Measurements from ENCODE around the gene ARFRP1. TPM values are rescaled to one million over a fixed set of nuclear protein-coding genes. Genes with fewer than 3 reads are reported as not detected.
A peak's percentile ranks its signal among the peaks of the same experiment; 100 is the strongest.

The ARFRP1 gene
- total and polyA plus RNA-seq, 2 of the 13 experiments (the other 11 are each of a cell fraction or from before 2014, with no cell fraction given), result 32.0 to 51.1 TPM

DNA sequence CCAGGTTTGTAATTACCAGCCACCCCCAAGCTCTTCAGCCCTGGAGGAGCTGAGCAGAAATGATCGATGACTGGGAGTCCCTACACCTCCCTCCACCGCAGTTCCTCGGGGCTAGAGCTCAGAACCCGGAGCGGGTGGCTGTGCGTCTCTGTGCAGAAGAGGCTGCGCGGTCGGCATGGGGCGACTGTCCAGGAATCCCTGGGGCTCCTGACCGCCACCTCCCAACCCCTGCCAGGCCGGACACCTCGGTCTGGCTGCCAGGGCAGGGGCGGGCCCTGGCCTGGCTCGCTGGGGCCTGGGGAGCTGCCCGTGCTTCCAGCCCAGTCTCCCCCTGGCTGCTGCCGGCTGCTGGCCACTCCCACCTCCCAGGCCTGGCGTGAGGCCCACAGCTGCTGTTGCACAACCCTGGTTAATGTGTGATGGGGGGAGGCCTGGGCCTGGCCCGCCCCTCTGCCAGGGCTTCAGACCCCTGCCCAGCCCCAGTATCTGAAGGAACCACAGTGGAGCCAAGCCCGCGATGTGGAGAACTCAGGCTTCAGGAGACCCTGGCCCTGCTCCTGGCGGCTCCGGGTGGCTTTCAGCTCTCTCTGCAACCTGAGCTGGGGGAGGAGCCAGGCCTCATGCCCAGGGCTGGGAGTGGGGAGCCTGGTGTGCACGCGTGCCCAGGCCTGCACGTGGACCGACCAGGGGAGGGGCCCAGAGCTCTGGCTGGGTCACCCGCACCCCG, 33.0 kb upstream of the ARFRP1 start (continued):
- TF ChIP-seq NAIF1 (CRISPR knock-in tag; IDR thresholded peaks at IDR 0.05; ENCODE audit: borderline replicate concordance) (peak; percentile 82; the same call in 1 of the 2 replicates), ZNF3 (CRISPR knock-in tag; IDR thresholded peaks at IDR 0.05) (no peak), SYNCRIP (IDR thresholded peaks at IDR 0.05; ENCODE audit: insufficient read depth, low read depth, low read length) (no peak), ZNF746 (CRISPR knock-in tag; IDR thresholded peaks at IDR 0.05) (peak; percentile 97), STAG1 (CRISPR knock-in tag; IDR thresholded peaks at IDR 0.05) (peak; percentile 54), HMG20B (CRISPR knock-in tag; conservative IDR thresholded peaks at IDR 0.05) (peak; percentile 94), ZNF337 (CRISPR knock-in tag; IDR thresholded peaks at IDR 0.05; ENCODE audit: borderline replicate concordance, low read depth) (0 out of 2 replicates have a peak, but pooled peaks have one; percentile 86), RXRB (CRISPR knock-in tag; IDR thresholded peaks at IDR 0.05; ENCODE audit: borderline replicate concordance) (peak; percentile 95), DNMT3B (CRISPR knock-in tag; conservative IDR thresholded peaks at IDR 0.05) (0 out of 2 replicates have a peak, but pooled peaks have one; percentile 34), WIZ (CRISPR knock-in tag; IDR thresholded peaks at IDR 0.05) (no peak), ZNF709 (CRISPR knock-in tag; IDR thresholded peaks at IDR 0.05) (peak; percentile 64; the same call in 1 of the 2 replicates), GFI1 (CRISPR knock-in tag; IDR thresholded peaks at IDR 0.05; ENCODE audit: borderline replicate concordance) (peak; percentile 78; the same call in 1 of the 2 replicates), ZNF446 (CRISPR knock-in tag; IDR thresholded peaks at IDR 0.05) (no peak; the same call in 1 of the 2 replicates), MAFK (conservative IDR thresholded peaks at IDR 0.05 in 1 of 2, IDR thresholded peaks at IDR 0.05 in 1 of 2; ENCODE audit: low read length in 2 of 2) (no peak), SNAI1 (CRISPR knock-in tag; IDR thresholded peaks at IDR 0.05; ENCODE audit: borderline replicate concordance) (peak; percentile 81; the same call in 1 of the 2 replicates), ZNF737 (CRISPR knock-in tag; IDR thresholded peaks at IDR 0.05; ENCODE audit: borderline replicate concordance) (peak; percentile 81), TGIF2 (CRISPR knock-in tag; IDR thresholded peaks at IDR 0.05) (peak; percentile 98), GATAD2A (CRISPR knock-in tag; IDR thresholded peaks at IDR 0.05) (peak; percentile 98)
- TF ChIP-seq, protein P1, sequence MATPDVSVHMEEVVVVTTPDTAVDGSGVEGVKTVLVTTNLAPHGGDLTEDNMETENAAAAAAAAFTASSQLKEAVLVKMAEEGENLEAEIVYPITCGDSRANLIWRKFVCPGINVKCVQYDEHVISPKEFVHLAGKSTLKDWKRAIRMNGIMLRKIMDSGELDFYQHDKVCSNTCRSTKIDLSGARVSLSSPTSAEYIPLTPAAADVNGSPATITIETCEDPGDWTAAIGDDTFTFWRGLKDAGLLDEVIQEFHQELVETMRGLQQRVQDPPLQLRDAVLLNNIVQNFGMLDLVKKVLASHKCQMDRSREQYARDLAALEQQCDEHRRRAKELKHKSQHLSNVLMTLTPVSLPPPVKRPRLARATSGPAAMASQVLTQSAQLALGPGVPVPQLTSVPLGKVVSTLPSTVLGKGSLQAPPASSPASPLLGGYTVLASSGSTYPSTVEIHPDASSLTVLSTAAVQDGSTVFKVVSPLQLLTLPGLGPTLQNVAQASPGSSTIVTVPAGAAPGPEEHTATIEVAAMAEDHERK (CRISPR knock-in tag; IDR thresholded peaks at IDR 0.05; ENCODE audit: low read depth), result peak; percentile 57; the same call in 1 of the 2 replicates
- TF ChIP-seq, protein P2, sequence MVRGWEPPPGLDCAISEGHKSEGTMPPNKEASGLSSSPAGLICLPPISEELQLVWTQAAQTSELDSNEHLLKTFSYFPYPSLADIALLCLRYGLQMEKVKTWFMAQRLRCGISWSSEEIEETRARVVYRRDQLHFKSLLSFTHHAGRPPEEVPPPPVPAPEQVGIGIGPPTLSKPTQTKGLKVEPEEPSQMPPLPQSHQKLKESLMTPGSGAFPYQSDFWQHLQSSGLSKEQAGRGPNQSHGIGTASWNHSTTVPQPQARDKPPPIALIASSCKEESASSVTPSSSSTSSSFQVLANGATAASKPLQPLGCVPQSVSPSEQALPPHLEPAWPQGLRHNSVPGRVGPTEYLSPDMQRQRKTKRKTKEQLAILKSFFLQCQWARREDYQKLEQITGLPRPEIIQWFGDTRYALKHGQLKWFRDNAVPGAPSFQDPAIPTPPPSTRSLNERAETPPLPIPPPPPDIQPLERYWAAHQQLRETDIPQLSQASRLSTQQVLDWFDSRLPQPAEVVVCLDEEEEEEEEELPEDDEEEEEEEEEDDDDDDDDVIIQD (CRISPR knock-in tag; IDR thresholded peaks at IDR 0.05; ENCODE audit: low read depth), result peak; percentile 76; the same call in 1 of the 2 replicates
- TF ChIP-seq, protein P3, sequence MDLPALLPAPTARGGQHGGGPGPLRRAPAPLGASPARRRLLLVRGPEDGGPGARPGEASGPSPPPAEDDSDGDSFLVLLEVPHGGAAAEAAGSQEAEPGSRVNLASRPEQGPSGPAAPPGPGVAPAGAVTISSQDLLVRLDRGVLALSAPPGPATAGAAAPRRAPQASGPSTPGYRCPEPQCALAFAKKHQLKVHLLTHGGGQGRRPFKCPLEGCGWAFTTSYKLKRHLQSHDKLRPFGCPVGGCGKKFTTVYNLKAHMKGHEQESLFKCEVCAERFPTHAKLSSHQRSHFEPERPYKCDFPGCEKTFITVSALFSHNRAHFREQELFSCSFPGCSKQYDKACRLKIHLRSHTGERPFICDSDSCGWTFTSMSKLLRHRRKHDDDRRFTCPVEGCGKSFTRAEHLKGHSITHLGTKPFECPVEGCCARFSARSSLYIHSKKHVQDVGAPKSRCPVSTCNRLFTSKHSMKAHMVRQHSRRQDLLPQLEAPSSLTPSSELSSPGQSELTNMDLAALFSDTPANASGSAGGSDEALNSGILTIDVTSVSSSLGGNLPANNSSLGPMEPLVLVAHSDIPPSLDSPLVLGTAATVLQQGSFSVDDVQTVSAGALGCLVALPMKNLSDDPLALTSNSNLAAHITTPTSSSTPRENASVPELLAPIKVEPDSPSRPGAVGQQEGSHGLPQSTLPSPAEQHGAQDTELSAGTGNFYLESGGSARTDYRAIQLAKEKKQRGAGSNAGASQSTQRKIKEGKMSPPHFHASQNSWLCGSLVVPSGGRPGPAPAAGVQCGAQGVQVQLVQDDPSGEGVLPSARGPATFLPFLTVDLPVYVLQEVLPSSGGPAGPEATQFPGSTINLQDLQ (CRISPR knock-in tag; IDR thresholded peaks at IDR 0.05), result peak; percentile 76; the same call in 1 of the 2 replicates
- TF ChIP-seq, protein P4, sequence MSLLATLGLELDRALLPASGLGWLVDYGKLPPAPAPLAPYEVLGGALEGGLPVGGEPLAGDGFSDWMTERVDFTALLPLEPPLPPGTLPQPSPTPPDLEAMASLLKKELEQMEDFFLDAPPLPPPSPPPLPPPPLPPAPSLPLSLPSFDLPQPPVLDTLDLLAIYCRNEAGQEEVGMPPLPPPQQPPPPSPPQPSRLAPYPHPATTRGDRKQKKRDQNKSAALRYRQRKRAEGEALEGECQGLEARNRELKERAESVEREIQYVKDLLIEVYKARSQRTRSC (CRISPR knock-in tag; IDR thresholded peaks at IDR 0.05; ENCODE audit: low read depth), result peak; percentile 84; the same call in 1 of the 2 replicates
- TF ChIP-seq, protein P5, sequence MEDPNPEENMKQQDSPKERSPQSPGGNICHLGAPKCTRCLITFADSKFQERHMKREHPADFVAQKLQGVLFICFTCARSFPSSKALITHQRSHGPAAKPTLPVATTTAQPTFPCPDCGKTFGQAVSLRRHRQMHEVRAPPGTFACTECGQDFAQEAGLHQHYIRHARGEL (CRISPR knock-in tag; IDR thresholded peaks at IDR 0.05), result peak; percentile 93; the same call in 1 of the 2 replicates
